Activated CD8-positive, alpha-beta memory T cell treated with anti-CD3 and anti-CD28 coated beads for 24 hours (primary cell): ENCODE measurements around the gene POLR1A.

Source experiments
- DNase-seq: peaks from one replicate; pipeline ENCODE4 v3.0.0-alpha.2; 2020

The POLR1A gene

DNA sequence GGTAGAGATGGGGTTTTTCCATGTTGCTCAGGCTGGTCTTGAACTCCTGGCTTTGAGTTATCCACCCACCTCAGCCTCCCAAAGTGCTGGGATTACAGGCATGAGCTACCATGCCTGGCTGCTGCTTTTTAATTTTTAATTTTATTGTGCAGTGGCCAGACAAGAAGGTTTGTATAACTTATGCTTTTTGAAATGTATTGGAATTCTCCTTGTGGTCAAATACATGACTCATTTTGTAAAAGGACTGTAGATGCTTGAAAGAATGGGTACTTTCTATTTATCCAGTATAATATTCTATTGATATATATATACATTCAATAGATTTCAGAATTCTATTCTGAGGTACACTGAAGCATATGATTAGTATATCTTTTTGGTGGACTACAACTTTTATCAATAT lies 134.3 kb downstream of the POLR1A start:
- DNase-seq: no peak
